Bone marrow (tissue), 2 donors: Measurements from ENCODE around the gene CST4.
"Not testable (repeated sequence)": the region's sequence is repeated elsewhere in the genome, so short reads cannot be mapped to it uniquely, and the experiment has no call there.

Experiments
- DNase-seq, 2 donors: peaks; one replicate each; lab custom pipeline; 2025; lab: John Stamatoyannopoulos, UW

Gene CST4

DNA sequence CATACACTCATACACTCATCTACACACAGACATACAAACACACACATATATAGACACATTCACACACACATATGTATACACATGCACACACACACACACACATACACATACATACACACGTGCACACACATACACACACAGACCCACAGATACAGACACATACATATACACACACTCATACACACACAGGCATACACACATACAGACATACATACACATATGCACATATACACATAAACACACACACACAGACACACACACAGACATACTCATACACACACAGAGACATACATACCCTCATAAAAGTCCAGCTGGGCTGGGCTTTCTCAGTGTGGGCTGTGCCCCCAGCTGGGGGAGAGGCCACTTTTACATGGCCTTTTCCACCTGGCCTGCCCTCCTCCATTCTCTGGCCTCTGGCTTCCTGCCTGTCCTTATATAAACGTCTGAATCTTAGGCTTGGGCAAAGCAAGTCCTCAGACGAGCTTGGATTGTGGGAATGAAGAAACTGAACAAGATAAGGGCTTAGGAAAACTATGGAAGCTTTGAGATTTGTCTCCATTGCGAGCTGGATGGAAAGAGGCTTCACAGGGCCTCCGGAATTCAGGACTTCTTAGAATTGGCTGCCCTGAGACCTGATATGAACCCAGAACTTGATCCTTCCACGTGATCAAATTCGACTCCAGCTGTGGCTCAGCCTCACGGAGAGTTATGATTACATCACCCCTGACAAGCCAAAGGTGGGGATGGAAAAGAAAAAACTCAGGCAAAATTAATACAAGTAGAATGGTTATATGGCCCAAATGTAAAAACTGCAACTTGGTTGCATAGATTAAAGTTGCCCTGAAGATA lies 28.6 kb downstream of the CST4 start:
- no peak for DNase-seq

DNA sequence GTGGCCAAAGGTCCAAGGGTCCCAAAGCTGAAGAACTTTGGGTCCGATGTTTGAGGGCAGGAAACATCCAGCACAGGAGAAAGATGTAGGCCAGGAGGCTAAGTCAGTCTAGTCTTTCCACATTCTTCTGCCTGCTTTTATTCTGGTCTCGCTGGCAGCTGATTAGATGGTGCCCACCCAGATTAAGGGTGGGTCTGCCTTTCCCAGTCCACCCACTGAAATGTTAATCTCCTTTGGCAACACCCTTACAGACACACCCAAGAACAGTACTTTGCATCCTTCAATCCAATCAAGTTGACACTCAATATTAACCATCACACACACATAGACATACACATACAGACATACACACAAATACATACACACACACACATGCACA lies 29.2 kb downstream of the CST4 start:
- not testable (repeated sequence) for DNase-seq

DNA sequence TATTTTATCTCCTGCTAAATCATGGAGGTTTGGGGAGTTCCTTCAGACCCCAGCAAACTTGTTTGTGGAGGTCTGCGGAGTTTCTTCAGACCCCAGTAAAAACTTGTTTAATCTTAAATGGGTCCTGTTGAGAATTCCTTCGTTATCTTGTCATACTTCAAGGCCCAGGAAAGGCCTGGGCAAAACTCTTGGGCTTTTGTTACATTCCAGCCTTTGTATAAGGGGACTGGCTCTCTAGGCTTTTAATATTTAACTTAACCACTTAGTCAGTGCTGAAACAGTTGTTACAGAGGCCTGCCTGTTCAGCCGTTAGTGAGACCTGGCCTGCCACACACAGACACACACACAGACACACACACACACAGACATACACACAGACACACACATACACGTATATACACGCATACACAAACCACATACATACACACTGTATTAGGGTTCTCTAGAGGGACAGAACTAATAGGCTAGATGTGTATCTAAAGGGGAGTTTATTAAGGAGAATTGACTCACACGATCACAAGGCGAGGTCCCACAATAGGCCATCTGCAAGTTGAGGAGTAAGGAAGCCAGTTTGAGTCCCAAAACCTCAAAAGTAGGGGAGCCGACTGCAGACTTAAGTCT lies 29.7 kb downstream of the CST4 start:
- no peak for DNase-seq

DNA sequence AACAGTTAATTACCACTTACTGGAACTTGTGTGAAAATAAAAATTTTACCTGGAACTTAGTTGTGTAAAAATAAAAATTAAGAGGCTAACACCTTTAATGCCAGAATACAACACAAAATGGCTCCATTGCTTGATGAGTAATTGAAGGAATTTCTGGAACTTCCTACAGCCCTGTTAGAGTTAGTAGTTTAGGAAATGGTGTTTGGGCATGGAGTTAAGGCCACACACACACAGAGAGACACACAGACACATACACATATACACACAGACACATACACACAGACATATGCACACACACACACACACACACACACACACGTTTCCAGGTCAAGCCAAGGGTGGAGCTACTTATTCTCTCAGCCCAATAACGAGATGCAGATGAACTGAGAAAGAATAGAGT lies 30.5 kb downstream of the CST4 start:
- no peak for DNase-seq

DNA sequence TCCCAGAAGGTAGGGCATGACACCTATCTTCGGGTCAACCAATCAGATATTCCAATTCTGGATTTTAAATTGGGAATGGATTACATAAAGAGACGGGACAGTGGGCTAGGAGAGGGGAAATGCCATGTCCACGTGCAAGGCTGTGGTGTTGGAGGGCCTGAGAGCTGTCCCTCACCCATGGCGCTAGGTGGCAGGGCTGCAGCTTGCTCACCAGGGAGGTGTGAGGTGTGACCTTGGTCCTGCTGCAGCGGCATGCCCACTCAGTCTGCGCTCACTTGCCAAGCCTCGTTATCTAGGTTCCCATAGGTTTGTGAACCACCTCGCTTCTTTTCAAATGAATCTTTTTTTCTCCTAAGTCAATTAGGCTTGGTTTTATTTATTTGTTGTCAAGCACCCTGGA lies 31.6 kb downstream of the CST4 start:
- DNase-seq, result no peak

DNA sequence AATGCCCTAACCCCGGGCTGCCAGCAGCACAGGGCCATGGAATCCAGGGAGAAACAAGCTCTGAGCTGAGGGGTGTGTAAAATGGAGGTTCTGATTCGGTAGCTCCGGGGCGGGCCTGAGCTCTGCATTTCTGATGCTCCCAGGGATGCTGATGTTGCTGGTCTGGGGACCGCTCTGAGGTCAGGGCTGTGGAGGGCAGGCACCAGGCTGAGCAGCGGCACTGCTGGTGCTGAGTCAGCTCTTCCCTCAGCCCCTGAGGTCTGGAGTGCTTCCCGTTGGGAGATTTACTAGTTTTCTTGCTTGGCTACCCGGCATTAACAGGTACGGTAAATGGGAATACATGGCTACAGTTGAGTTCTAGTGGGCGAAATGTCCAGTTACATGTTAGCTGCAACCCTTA lies 32.5 kb downstream of the CST4 start:
- DNase-seq, result no peak

DNA sequence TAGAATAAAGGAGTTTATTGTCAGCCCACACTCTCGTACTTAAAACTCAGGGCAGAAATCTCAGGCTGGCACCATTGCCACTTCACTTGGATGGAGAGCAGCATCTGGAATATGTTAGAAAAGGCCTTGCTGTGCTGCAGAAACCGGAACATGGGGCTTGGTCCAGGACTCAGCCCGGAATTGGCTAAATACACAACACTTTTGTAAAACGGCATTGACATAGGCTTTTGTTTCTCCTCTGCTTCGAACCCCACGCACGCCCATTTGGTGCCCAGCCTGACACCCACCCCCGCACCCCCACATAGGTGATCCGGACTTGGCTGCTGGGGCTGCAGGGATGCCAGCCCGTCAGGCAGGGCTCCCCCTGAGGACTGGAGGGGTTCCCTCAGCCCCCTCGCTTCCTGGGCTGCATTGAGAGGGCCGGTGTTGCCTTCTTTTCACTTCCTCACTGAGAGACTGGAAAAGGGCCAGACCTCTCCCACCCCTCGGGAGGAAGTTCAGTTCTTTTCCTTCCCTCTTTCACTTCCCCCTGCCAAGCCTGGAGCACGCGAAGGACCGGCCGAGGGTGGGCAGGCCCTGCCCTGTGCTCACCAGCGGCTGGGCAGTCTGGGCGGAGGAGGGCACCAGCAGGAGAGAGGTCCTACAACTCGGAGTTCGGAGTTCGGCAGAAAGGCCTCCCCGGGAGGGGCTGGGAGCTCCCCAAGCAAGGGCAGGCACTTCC lies 33.2 kb downstream of the CST4 start:
- peak in 1 of 2 donors; percentile 57 for DNase-seq

DNA sequence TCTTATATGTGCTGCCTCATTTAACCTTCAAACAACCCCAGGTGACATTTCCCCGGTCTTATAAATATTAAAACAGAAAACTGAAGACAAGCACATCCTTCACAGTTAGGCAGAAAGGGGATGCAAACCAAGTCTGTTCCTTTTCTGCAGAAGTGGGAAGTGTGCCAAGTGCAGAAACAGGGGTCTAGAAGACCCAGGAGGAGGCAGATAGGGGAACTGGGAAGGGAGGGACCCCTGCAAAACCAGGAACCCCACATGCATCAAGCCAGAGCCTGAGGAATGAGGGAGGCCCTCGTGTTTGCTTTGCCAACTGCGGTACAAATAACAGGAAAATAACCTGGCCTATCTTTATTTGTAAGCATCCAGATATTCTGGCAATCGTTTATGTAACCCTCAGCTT lies 34.1 kb downstream of the CST4 start:
- no peak for DNase-seq

DNA sequence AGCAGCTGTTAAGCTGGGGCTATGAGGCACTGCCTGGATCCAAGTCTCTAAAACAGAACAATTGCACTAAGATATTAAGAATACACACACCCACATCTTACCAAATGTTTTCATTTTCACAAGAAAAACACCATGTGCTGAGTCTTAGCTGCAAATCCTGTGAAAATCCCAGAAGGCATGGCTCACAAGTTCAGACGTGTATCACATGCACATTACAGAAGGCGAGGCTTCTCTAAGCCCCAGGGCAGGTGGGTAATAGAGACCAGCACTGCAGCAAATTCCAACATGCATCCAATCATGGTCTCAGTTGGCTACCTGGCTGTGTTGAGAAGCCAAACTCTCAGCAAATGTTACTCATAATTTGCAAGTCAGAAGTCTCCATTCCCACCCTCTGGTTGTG lies 34.8 kb downstream of the CST4 start:
- DNase-seq, result no peak

DNA sequence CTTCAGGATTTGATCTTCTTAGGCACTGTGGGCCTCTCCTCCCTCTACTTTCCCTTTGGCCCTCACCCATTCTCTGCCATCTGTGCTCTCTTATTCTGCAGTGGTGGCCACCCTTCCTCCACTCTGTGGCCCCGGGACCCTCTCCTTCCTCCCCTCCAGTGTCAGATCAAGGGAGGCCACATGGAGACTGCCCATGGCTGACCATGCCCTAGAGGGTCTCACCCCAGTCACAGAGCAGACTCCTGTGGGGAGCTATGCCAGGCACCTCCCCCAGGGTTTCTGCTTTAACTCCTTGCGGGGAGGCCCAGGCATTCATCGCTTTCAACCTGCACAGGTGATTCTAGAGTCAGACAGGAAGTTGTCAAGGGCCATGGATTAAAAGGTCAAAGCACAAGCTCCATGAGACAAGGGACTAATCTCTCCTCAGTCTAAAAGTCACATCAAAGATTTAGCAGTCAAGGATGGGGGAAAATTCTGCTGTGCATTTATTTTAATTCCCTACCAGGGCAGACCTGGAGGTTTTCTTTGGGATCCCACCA lies 35.4 kb downstream of the CST4 start:
- DNase-seq, result no peak

DNA sequence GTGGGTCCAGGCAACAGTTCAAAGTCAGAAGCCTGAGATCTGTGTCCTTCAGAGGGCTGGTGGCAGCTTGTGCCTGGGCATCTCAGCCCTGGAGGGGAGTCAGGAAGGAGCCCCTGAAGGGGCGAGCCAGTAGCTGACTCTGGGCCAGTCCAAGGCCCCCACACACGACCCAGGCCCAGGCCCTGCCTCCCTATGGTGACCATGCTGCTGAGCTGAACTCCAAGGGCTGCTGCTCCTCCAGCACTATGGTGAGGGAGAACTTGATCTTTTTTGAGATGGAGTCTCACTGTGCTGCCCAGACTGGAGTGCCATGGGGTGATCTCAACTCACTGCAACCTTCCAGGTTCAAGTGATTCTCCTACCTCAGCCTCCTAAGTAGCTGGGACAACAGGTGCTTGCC lies 35.9 kb downstream of the CST4 start:
- DNase-seq, result no peak

DNA sequence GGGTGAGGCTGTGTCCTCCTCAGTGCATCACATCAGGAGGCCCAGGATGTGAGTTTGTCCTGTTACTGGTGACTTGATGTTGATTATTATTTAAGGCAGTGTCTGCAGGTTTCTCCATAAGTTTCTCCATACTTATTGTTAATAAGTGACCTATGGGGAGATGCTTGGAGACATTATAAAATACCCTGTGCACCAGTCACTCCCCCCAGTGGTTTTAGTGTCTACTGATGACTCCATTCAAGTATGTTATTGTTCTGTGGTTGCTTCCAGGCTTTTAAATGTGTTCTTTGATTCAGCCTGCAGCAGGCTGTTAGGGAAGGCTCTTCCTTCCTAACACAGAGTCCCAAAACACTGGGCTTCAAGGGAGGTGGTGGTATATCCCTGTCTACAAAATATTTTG lies 36.5 kb downstream of the CST4 start:
- no peak for DNase-seq

DNA sequence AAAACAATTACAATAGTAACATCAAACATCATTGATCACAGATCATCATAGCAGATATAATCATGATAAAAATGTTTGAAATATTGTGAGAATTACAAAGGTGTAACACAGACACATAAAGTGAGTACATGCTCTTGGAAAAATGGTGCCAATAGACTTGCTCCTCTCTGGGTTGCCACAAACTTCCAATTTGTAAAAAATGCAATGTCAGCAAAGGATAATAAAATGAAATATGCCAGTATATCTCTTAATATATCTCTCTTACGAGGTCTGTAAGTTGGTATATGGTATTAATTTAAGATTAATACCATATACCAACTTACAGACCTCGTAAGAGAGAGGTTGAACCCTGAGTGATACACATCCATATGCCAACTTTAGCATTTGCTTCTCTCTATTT lies 37.7 kb downstream of the CST4 start:
- DNase-seq, result no peak

DNA sequence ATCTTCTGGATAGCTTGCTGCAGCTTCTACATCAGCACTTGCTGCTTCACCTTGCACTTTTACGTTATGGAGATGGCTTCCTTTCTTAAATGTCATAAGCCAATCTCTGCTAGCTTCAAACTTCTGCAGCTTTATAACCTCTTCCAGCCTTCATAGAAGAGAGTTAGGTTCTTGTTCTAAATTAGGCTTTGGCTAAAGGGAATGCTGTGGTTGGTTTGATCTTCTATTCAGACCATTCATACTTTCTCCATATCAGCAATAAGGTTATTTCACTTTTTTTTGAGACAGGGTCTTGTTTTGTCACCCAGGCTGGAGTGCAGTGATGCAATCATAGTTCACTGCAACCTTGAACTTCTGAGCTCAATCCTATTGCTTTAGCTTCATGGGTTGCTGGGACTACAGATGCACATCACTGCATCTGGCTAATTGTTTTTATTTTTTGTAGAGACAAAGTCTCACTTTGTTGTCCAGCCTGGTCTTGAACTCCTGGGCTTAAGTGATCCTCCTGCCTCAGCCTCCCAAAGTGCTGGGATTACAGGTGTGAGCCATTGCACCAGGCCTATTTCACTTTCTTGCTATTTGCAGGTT lies 38.9 kb downstream of the CST4 start:
- no peak for DNase-seq

DNA sequence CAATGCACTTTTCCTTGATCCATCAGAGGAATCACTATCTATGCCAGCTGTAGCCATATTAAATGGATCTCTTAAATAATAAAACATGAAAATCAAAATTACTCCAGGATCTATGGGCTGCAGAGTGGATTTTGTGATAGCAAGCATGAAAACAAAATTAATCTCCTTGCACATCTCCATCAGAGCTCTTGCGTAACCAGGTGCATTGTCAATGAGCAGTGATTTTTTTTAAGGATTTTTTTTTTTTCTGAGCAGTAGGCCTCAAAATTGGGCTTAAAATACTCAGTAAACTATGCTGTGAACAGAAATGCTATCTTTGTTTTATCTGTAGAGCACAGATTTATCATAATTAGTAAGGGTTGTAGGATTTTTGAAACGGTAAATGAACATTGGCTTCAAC lies 39.6 kb downstream of the CST4 start:
- no peak for DNase-seq

DNA sequence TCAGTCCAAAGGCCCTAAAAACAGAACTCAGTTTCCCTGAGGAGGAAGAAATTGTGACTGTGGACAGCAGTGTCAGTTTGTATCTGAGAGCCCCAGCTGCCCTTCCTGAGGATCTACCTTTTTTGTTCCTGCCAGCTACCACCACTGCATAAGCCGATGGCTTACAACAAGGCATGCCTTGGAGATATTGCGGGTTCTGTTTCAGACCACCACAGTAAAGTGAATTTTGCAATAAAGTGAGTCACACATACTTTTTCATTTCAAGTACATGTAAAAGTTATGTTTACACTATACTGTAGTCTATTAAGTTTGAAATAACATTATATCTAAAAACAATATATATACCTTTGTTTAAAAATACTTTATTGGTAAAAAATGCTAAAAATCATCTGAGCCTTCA lies 41.5 kb downstream of the CST4 start:
- no peak for DNase-seq

DNA sequence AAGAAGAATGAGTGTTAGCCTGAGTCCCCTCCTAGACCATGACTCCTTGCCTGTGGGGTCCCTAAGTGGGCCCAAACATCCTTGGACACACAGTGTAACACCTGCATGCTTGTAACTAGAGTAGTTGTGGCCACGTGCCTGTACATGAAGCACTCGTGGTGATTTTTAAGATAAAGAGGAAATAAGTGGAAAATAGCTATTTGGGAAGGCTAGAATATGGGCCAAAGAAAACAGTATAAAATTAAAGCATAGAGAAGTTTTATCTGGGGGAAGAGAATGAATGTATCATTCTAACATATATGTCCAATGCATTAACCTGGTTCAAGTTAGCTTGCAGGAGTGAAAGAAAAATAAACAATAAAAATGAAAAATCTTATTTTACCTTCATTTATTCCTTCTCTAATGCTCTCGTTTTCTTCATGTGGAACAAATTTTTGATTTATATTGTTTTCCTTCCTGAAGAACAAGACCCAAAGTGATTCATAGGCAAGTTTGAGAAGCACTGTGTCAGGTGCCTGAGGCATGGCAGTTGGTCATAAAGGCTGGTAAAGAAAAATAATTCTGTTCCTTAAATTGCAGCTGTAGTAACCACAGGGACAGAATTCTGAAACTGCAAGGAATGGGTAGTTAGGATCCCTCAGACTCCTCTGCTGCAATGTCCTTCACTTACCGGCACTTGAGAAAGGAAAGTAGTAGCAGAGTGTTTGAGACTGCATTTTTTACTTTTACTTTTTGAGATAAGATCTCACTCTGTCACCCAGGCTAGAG lies 42.5 kb downstream of the CST4 start:
- DNase-seq, result no peak

DNA sequence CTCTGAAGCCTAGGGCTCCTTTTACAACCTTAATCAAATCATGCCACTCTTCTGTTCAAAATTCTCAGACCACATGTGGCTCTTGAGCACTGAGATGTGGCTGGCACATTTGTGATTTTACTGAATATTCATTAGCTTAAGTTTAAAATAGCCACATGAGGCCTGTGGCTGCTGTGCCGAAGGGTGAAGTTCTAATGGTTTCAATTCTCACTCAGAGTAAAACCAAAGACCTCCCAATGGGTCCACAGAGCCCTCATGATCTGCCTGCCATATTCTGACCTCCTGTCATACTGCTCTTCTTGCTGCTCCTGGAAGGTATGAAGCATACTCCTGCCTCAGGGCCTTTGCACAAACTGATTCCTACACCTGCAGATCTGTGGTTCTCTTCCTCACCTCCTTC lies 43.3 kb downstream of the CST4 start:
- no peak for DNase-seq

DNA sequence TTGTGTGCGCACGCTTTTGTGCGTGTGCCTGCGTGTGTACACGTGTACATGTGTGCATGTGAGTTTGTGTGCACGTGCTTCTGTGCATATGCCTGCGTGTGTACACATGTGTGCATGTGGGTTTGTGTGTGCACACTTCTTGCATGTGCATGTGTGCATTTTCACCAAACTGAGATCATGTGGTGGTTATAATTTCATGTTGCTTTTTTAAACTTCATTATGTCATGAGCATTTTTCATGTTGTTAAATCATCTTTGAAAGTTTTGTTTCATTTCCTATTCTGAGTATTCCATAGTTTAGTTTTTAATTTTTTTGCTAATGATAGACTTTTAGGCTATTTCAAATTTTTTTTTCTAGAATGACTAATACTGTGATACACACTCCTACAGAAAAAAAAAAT lies 44.7 kb downstream of the CST4 start:
- no peak for DNase-seq

DNA sequence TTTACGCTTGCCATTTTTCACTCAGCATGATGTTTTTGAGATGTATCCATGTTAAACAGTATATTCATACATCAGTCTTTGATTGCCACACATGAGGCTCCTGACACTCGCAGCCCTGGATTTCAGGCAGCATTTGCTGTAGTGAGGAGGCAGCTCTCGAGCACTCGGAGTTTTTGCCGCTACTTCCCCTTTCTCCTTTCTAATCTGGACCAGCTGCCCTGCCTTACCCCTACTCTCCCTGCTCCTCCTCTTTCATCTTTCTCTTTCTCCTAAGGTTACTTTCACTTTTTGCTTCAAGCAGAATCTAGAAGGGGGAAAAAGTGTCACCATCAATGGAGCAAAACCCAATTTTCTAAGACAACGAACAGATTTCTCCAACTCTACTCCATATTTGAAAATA lies 45.2 kb downstream of the CST4 start:
- DNase-seq, result peak in 1 of 2 donors; percentile 18

DNA sequence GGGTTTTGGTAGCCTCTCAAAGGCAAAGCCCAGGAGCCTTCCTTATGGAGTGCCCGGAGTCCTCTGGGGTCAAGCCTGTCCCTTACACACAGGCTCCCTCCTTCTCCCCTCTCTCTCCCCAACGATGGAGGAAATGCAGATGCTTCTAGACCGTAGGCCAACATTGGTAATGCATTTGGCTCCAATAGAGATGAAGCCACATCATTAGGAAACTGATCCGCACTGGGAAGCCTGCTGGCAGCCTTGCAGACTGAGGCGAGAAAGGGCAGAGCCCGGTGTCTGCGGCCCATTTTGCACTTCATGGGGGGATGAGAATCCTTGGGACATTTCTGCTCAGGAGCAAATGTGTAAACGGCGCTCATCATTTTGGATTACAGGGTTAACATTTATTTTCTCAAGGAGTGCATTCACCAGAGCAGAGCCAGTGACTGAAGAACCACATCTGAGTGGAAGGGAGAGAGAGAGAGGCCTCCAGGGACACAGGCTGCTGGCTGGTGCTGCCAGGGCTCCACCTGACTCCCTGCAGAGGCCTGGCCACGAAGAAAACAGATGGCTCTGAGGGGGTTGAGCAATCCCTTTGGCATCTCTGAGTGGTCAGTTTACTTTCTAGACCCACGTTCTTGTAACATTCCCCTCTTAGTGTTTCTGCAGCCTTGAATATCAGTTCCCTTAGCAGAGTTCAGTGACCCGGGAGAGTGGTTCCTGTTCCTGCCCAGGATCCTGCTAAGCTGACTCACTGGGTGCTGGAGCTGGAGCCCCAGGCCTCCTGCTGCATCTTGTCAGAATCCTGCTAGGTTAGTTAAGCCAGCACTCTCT lies 46.7 kb downstream of the CST4 start:
- no peak for DNase-seq
